GM12891 (cell line): ENCODE results near the gene TPCN2.

ENCODE experiments used
- POLR2A ChIP-seq: IDR thresholded peaks from 2 replicates; pipeline ENCODE4 v1.6.1; 2011; ENCODE audit warnings: low read depth, low read length, control low read depth
- POLR2AphosphoS5 ChIP-seq: IDR thresholded peaks from 2 replicates; pipeline ENCODE4 v1.6.1; 2011; ENCODE audit warnings: low read depth, low read length, control low read depth
- TAF1 ChIP-seq: IDR thresholded peaks from 2 replicates; pipeline ENCODE4 v1.6.1; 2011; ENCODE audit warnings: low read depth, low read length, control low read depth

DNA sequence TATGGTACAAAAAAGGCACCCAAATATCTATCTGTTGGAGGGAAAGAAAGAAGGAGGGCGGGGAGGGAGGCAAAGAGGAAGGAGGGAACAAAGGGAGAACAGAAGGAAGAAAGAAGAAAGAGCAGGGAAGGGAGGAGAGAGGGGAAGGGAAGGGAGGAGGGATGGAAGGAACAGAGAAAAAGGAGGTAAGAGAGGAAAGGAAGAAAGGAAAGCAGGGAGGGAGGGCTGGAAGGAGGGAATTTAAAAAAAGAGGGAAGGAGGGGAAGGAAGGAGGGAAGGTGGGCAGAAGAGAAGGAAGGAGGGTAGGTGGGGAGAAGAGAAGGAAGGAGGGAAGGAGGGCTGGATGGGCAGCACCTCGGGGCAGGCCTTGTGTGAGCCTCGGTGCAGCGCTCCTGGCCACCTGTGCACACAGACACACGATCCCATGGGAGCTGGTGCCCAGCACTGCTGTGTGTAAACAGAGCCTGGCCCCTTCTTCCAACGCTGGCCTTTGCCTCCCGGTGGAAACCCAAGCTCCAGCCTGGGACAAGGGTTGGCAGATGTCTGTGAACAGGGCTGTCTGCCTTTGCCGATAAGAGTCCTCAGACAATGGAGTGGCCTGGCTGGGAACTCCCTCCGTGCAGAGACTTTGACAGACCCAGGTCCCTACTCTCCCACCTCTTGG, 130.2 kb downstream of the TPCN2 start:
- TF ChIP-seq POLR2AphosphoS5 (no peak), POLR2A (no peak), TAF1 (no peak)
